Tibial artery (tissue), 4 donors: Measurements from ENCODE around the gene TMTC1.

ENCODE experiments used
- DNase-seq, 2 donors: peaks; one replicate each; pipeline ENCODE4 v3.0.0-alpha.2; 2019
- H3K27ac ChIP-seq, 2 donors: fragments of 200-600 bp; sonication (generic) in 1 of 2; 1 replicate in 1 of 2; 2 replicates in 1 of 2; pipeline ENCODE4 v1.5.1; 2018 to 2019; ENCODE audit warnings: mild to moderate bottlenecking in 1 of 2
- H3K27me3 ChIP-seq, 2 donors: fragments of 200-600 bp; sonication (generic) in 1 of 2; one replicate each; pipeline versions ENCODE4 v1.5.1 to v1.6.0; 2016 to 2019
- H3K36me3 ChIP-seq, 3 donors: fragments of 200-600 bp; sonication (generic) in 2 of 3; one replicate each; pipeline ENCODE4 v1.5.1; 2016 to 2019; ENCODE audit warnings: mild to moderate bottlenecking in 2 of 3
- H3K4me1 ChIP-seq, 4 donors: fragments of 200-600 bp; sonication (generic) in 2 of 4; 1 replicate in 3 of 4; 2 replicates in 1 of 4; pipeline ENCODE4 v1.5.1; 2016 to 2019
- H3K4me3 ChIP-seq, 2 donors: fragments of 200-600 bp; sonication (generic) in 1 of 2; 1 replicate in 1 of 2; 2 replicates in 1 of 2; pipeline ENCODE4 v1.5.1; 2018 to 2019; ENCODE audit warnings: mild to moderate bottlenecking in 2 of 2
- H3K9me3 ChIP-seq, 3 donors: fragments of 200-600 bp; sonication (generic) in 1 of 3; one replicate each; pipeline ENCODE4 v1.5.1; 2016 to 2019
- CTCF ChIP-seq, 2 experiments: fragments of 200-600 bp in 1 of 2; fragments of 450-650 bp in 1 of 2; IDR thresholded peaks; one replicate each; pipeline ENCODE4 v1.5.1; 2017 to 2019; ENCODE audit warnings: antibody characterized with exemption in 2 of 2, mild to moderate bottlenecking in 1 of 2, moderate library complexity in 1 of 2
- intact Hi-C: fragments of 100-400 bp; cut with DNase I; formaldehyde crosslinking; loops from one replicate; pipeline ENCODE4 v1.15.0; 2023; ENCODE audit warnings: low total_unique reads

Gene TMTC1

GRCh38 chr12:29728030-29728429, 55.7 kb downstream of the TMTC1 start:
- Histone ChIP-seq H3K36me3 (no peaks in the 10 kb centered on the region), H3K4me3 (no peak overlapping the region), H3K27me3 (no peaks in the 10 kb centered on the region), H3K4me1 (peaks cover 0 to 90% (median 47%) of the 10 kb centered on the region in 4 donors), H3K27ac (peak overlapping the region; percentile 72 to 82), H3K9me3 (no peaks in the 10 kb centered on the region)
- DNase-seq: no peak
- no peak for TF ChIP-seq CTCF (IDR thresholded peaks at IDR 0.05)
- intact Hi-C loops: no loop called here

- Histone ChIP-seq H3K4me3 (no peak overlapping the region), H3K9me3 (no peaks in the 10 kb centered on the region), H3K36me3 (no peaks in the 10 kb centered on the region), H3K27me3 (no peaks in the 10 kb centered on the region), H3K4me1 (peaks cover 0 to 82% (median 35%) of the 10 kb centered on the region in 4 donors), H3K27ac (peak overlapping the region; percentile 77 to 82)
- no peak for TF ChIP-seq CTCF (IDR thresholded peaks at IDR 0.05)
- DNase-seq: no peak
- intact Hi-C loops: no loop called here
Measured at GRCh38 chr12:29726741-29727348, 56.9 kb downstream of the TMTC1 start.

GRCh38 chr12:29726321-29726692, 57.4 kb downstream of the TMTC1 start:
- DNase-seq: no peak
- H3K27me3 ChIP-seq: no peaks in the 10 kb centered on the region
- no peak overlapping the region for H3K4me3 ChIP-seq
- peaks cover 0 to 77% (median 31%) of the 10 kb centered on the region in 4 donors for H3K4me1 ChIP-seq
- TF ChIP-seq CTCF (IDR thresholded peaks at IDR 0.05): no peak
- peak overlapping the region; percentile 77 to 82 for H3K27ac ChIP-seq
- intact Hi-C loops: no loop called here
- H3K36me3 ChIP-seq: no peaks in the 10 kb centered on the region
- no peaks in the 10 kb centered on the region for H3K9me3 ChIP-seq

- H3K4me1 ChIP-seq: peaks cover 0 to 71% (median 26%) of the 10 kb centered on the region in 4 donors
- H3K36me3 ChIP-seq: no peaks in the 10 kb centered on the region
- intact Hi-C loops: no loop called here
- no peaks in the 10 kb centered on the region for H3K27me3 ChIP-seq
- peak; percentile 61 to 88 for DNase-seq
- peak overlapping the region; percentile 77 to 82 for H3K27ac ChIP-seq
- H3K9me3 ChIP-seq: no peaks in the 10 kb centered on the region
- TF ChIP-seq CTCF (IDR thresholded peaks at IDR 0.05): no peak
- no peak overlapping the region for H3K4me3 ChIP-seq
Measured at GRCh38 chr12:29725587-29726320, 58.0 kb downstream of the TMTC1 start.

GRCh38 chr12:29722164-29722563, 61.6 kb downstream of the TMTC1 start:
- no peak for TF ChIP-seq CTCF (IDR thresholded peaks at IDR 0.05)
- intact Hi-C loops: no loop called here

More at GRCh38 chr12:29722164-29722563, 61.6 kb downstream of the TMTC1 start:
- Histone ChIP-seq H3K36me3 (peaks cover 0 to 4% (median 0%) of the 10 kb centered on the region in 3 donors), H3K4me1 (peaks cover 0 to 66% (median 16%) of the 10 kb centered on the region in 4 donors), H3K27me3 (no peaks in the 10 kb centered on the region), H3K27ac (peak overlapping the region; percentile 2 to 77), H3K9me3 (no peaks in the 10 kb centered on the region), H3K4me3 (no peak overlapping the region)
- DNase-seq: no peak
